GM15510 (cell line): ENCODE data around the gene CRLF1.

ENCODE experiments used
- POLR2A ChIP-seq: IDR thresholded peaks from 3 replicates; pipeline ENCODE4 v1.6.1; 2011; ENCODE audit warnings: borderline replicate concordance; ENCODE audit not compliant: insufficient read length; ENCODE audit errors: extremely low read depth

Gene CRLF1

GRCh38 chr19:18605196-18605545 lies 1.4 kb downstream of the CRLF1 start:
- no peak for TF ChIP-seq POLR2A

GRCh38 chr19:18604820-18605159 lies 1.8 kb downstream of the CRLF1 start:
- no peak for TF ChIP-seq POLR2A

- no peak for TF ChIP-seq POLR2A
These were observed 2.4 kb downstream of the CRLF1 start for GRCh38 chr19:18603958-18604819.

- TF ChIP-seq POLR2A, result no peak
These were observed 3.2 kb downstream of the CRLF1 start for GRCh38 chr19:18603255-18603957.

- TF ChIP-seq POLR2A, result no peak
These were observed 4.7 kb downstream of the CRLF1 start for GRCh38 chr19:18601875-18602274.

- no peak for TF ChIP-seq POLR2A
These were observed 7.1 kb downstream of the CRLF1 start for GRCh38 chr19:18599485-18599884.

- no peak for TF ChIP-seq POLR2A
These were observed 8.6 kb downstream of the CRLF1 start for GRCh38 chr19:18597809-18598660.

GRCh38 chr19:18596752-18597157 lies 9.8 kb downstream of the CRLF1 start:
- no peak for TF ChIP-seq POLR2A

- TF ChIP-seq POLR2A, result no peak
These were observed 11.1 kb downstream of the CRLF1 start for GRCh38 chr19:18595475-18595874.

GRCh38 chr19:18594824-18595373 lies 11.7 kb downstream of the CRLF1 start:
- no peak for TF ChIP-seq POLR2A

- TF ChIP-seq POLR2A, result no peak
These were observed 12.3 kb downstream of the CRLF1 start for GRCh38 chr19:18594096-18594823.

- no peak for TF ChIP-seq POLR2A
These were observed 13.1 kb downstream of the CRLF1 start for GRCh38 chr19:18593367-18594095.

GRCh38 chr19:18591735-18592385 lies 14.7 kb downstream of the CRLF1 start:
- TF ChIP-seq POLR2A, result no peak
